ENCODE measurements around the gene ADAMTSL4. TPM values are rescaled to one million over a fixed set of nuclear protein-coding genes. Genes with fewer than 3 reads are reported as not detected.
"Not testable (repeated sequence)": the region's sequence is repeated elsewhere in the genome, so short reads cannot be mapped to it uniquely, and the experiment has no call there.

Gene ADAMTSL4
- total RNA-seq, 1 donor from 2014 or later: 48.2 TPM

- DNase-seq (ENCODE audit: low spot score): no peak
Measured at GRCh38 chr1:150582371-150582770, 33.2 kb downstream of the ADAMTSL4 start.

DNA sequence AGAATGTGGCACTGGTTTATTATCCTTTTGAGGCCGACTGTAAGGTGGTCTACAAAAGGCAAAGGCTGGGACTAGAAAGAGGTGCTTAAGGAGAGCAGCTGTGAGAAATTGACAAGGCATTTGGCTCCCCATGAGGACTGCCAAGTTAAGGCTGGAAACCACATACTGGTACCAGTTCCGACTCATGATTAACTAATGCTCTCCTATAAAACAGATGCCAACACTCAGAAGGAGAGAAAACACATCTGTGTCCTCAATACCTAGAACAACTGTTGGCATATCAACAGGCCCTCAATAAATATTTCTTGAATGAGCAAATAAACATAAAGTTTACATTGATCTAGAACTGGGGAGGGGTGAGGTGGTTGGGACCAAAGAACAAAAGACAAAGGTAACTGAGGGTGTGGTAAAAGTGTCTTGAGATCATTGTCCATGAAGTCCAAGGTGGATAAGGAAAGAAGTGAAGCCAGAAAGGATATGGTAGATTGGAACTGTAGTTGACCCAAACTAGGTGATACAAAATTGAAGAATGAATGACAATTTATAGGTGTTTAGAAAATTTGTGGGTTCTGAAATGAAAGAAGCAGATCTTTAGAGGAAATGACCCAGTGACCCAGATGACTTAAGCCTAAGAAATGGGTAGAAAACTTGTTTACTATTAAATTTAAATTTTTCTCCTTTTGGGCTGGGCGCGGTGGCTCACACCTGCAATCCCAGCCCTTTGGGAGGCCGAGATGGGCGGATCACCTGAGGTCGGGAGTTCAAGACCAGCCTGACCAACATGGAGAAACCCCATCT lies 47.1 kb downstream of the ADAMTSL4 start:
- DNase-seq (ENCODE audit: low spot score): no peak

- no peak for DNase-seq (ENCODE audit: low spot score)
Measured at GRCh38 chr1:150596976-150597375, 47.8 kb downstream of the ADAMTSL4 start.

DNA sequence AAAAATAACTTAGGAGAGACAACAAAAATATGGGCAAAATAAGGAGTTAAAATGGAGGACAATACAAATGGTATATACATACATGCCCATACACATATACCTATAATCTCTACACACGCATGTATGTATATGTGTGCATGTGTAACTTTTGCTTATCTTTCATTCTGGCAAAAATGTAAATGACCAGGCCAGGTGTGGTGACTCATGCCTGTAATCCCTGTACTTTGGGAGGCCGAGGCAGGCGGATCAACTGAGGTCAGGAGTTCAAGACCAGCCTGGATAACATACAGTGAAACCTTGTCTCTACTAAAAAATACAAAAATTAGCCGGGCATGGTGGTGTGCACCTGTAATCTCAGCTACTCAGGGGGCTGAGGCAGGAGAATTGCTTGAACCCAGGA lies 49.1 kb downstream of the ADAMTSL4 start:
- DNase-seq (ENCODE audit: low spot score): not testable (repeated sequence)

DNA sequence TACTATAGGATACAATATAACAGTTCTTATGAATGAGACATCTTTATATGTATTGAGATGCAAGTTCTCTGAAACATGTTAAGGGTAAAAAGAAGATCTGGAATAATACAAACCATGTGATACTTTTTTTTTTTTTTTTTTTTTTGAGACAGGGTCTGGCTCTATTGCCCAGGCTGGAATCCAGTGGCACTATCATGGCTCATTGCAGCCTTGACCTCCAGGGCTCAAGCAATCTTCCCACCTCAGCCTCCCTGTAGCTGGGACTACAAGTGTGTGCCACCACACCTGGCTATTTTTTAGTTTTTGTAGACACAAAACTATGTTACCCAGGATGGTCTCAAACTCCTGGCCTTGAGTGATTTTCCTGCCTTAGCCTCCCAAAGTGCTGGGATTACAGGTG lies 52.3 kb downstream of the ADAMTSL4 start:
- no peak for DNase-seq (ENCODE audit: low spot score)

- DNase-seq (ENCODE audit: low spot score): not testable (repeated sequence)
Measured at GRCh38 chr1:150602372-150602771, 53.2 kb downstream of the ADAMTSL4 start.

GRCh38 chr1:150603711-150604110 lies 54.5 kb downstream of the ADAMTSL4 start:
- DNase-seq (ENCODE audit: low spot score): no peak

DNA sequence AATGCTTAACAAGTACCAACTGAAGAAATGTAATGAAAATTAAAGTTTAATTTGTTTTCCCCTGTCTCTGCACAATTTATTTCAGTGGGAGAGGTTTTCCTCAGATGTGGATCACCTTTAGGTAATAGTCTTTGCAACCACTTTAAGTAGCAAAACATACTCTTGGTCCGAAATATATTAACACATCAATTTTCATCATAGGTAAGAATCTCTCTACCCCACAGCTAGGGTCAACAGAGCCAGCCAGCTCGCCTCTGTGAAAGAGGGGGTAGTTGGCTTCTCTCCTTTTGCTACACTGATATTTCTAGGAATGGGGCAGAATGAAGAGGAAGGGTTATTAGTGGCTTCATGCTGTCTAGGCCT lies 55.0 kb downstream of the ADAMTSL4 start:
- no peak for DNase-seq (ENCODE audit: low spot score)

DNA sequence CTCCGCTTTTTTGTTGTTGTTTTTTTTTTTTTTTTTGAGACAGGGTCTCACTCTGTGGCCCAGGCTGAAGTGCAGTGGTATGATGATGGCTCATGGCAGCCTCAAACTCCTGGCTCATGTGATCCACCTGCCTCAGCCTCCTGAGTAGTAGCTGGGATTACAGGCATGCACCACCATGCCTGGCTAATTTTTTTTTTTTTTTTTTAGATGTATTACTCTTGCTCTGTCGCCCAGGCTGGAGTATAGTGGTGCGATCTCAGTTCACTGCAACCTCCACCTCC lies 56.2 kb downstream of the ADAMTSL4 start:
- not testable (repeated sequence) for DNase-seq (ENCODE audit: low spot score)

- no peak for DNase-seq (ENCODE audit: low spot score)
Measured at GRCh38 chr1:150606463-150607142, 57.4 kb downstream of the ADAMTSL4 start.

- no peak for DNase-seq (ENCODE audit: low spot score)
Measured at GRCh38 chr1:150609732-150610131, 60.5 kb downstream of the ADAMTSL4 start.

Other genes starting within 250 kb of the ADAMTSL4 start
- 112 TPM for gene PRPF3, start 227.9 kb upstream of the ADAMTSL4 start, total RNA-seq
- gene RPRD2, start 185.3 kb upstream of the ADAMTSL4 start, total RNA-seq: 44.7 TPM
- gene TARS2, start 62.0 kb upstream of the ADAMTSL4 start, total RNA-seq: 28.6 TPM
- gene ECM1, start 41.3 kb upstream of the ADAMTSL4 start, total RNA-seq: 10.8 TPM
- not detected for gene FALEC, start 33.7 kb upstream of the ADAMTSL4 start, total RNA-seq
- gene MCL1, start 30.2 kb downstream of the ADAMTSL4 start, total RNA-seq: 159 TPM
- 257 TPM for gene ENSA, start 80.2 kb downstream of the ADAMTSL4 start, total RNA-seq
- gene GOLPH3L, start 147.7 kb downstream of the ADAMTSL4 start, total RNA-seq: 52.6 TPM
- 0.21 TPM for gene HORMAD1, start 171.5 kb downstream of the ADAMTSL4 start, total RNA-seq
- gene CTSS, start 216.4 kb downstream of the ADAMTSL4 start, total RNA-seq: 77.3 TPM

Measured in ureter (tissue), 1 donor.